ENCODE data around the gene ARL15.

- TF ChIP-seq CTCF (conservative IDR thresholded peaks at IDR 0.05): no peak
- TF ChIP-seq EZH2 (IDR thresholded peaks at IDR 0.05; ENCODE audit: low read depth): no peak
Observed at GRCh38 chr5:53884417-53884816, 426.0 kb downstream of the ARL15 start.
